Gastroesophageal sphincter (tissue), 3 donors: Measurements from ENCODE around the gene SSUH2.

Source experiments
- CTCF ChIP-seq, 4 experiments: fragments of 200-600 bp in 2 of 4; fragments of 450-650 bp in 2 of 4; sonication (generic) in 1 of 4; IDR thresholded peaks; one replicate each; pipeline ENCODE4 v1.5.1; 2017 to 2019; ENCODE audit warnings: antibody characterized with exemption in 4 of 4, mild to moderate bottlenecking in 2 of 4, moderate library complexity in 2 of 4
- EP300 ChIP-seq: sonication (generic); formaldehyde crosslinking; IDR thresholded peaks from one replicate; pipeline ENCODE4 v1.6.1; 2017; ENCODE audit warnings: antibody characterized with exemption, mild to moderate bottlenecking
- POLR2A ChIP-seq, 2 donors: fragments of 450-650 bp; IDR thresholded peaks; one replicate each; pipeline ENCODE4 v1.6.1; 2017; ENCODE audit warnings: antibody characterized with exemption in 2 of 2, mild to moderate bottlenecking in 2 of 2, moderate library complexity in 1 of 2

- no peak for TF ChIP-seq CTCF (IDR thresholded peaks at IDR 0.05)
- TF ChIP-seq POLR2A (IDR thresholded peaks at IDR 0.05), result no peak
- TF ChIP-seq EP300, result no peak
These were observed 15.8 kb upstream of the SSUH2 start for GRCh38 chr3:8660175-8661118.
